GM23338 (cell line): ENCODE measurements around the gene KIF17. TPM values are rescaled to one million over a fixed set of nuclear protein-coding genes. Genes with fewer than 3 reads are reported as not detected.

Experiments
- ATAC-seq: fragments of 200-7000 bp; cut with Tn5 transposase; 3 replicates; pipeline ENCODE4 v1.9.1; 2020
- DNase-seq: peaks from one replicate; pipeline ENCODE4 v3.0.0-alpha.2; 2015; ENCODE audit warnings: low spot score
- H2AFZ ChIP-seq: fragments of 200-600 bp; sonication (generic); 2 replicates; pipeline ENCODE4 v1.8.0; 2016; ENCODE audit warnings: antibody characterized with exemption, mild to moderate bottlenecking, moderate library complexity
- H3F3A ChIP-seq: fragments of 200-600 bp; sonication (generic); replicated peaks from 2 replicates; pipeline ENCODE4 v1.8.0; 2017; ENCODE audit warnings: antibody characterized with exemption, mixed run types, low read depth
- H3K27ac ChIP-seq: fragments of 200-600 bp; sonication (generic); 2 replicates; pipeline ENCODE4 v1.6.1; 2016; ENCODE audit warnings: low read depth
- H3K27me3 ChIP-seq: fragments of 200-600 bp; sonication (generic); 2 replicates; pipeline ENCODE4 v1.8.0; 2016; ENCODE audit warnings: mild to moderate bottlenecking, mixed run types, moderate library complexity; ENCODE audit not compliant: insufficient read depth
- H3K36me3 ChIP-seq: fragments of 200-600 bp; sonication (generic); 2 replicates; pipeline ENCODE4 v1.8.0; 2016; ENCODE audit warnings: mild to moderate bottlenecking; ENCODE audit not compliant: insufficient read depth
- H3K4me1 ChIP-seq: fragments of 200-600 bp; sonication (generic); 2 replicates; pipeline ENCODE4 v1.8.0; 2016; ENCODE audit warnings: mild to moderate bottlenecking, moderate library complexity; ENCODE audit not compliant: insufficient read depth
- H3K4me2 ChIP-seq: fragments of 200-600 bp; sonication (generic); 2 replicates; pipeline ENCODE4 v1.7.1; 2017; ENCODE audit warnings: mixed run types
- H3K4me3 ChIP-seq: fragments of 200-600 bp; sonication (generic); 2 replicates; pipeline ENCODE4 v1.6.1; 2016; ENCODE audit warnings: mixed run types
- H3K79me2 ChIP-seq: fragments of 200-600 bp; sonication (generic); replicated peaks from 2 replicates; pipeline ENCODE4 v1.8.0; 2017; ENCODE audit warnings: mild to moderate bottlenecking; ENCODE audit not compliant: insufficient read depth
- H3K9me2 ChIP-seq: fragments of 200-600 bp; sonication (generic); 2 replicates; pipeline ENCODE4 v1.8.0; 2017; ENCODE audit not compliant: insufficient read depth
- H4K20me1 ChIP-seq: fragments of 200-600 bp; sonication (generic); replicated peaks from 2 replicates; pipeline ENCODE4 v1.8.0; 2017; ENCODE audit warnings: mild to moderate bottlenecking; ENCODE audit not compliant: insufficient read depth
- H3K27ac Mint-ChIP-seq: 2 replicates; pipeline ENCODE4 v1.8.0; 2020; ENCODE audit warnings: inconsistent platforms, mild to moderate bottlenecking, moderate library complexity, mixed read lengths
- H3K27me3 Mint-ChIP-seq: 3 replicates; pipeline ENCODE4 v1.8.0; 2022; ENCODE audit warnings: low read depth, mild to moderate bottlenecking, moderate library complexity, mixed read lengths, inconsistent platforms; ENCODE audit not compliant: insufficient read depth, poor library complexity
- H3K36me3 Mint-ChIP-seq: 3 replicates; pipeline ENCODE4 v1.8.0; 2021; ENCODE audit warnings: low read depth, mild to moderate bottlenecking, inconsistent platforms, moderate library complexity, mixed read lengths
- H3K4me1 Mint-ChIP-seq: 3 replicates; pipeline ENCODE4 v1.8.0; 2020; ENCODE audit warnings: mild to moderate bottlenecking, inconsistent platforms, mixed read lengths
- H3K4me3 Mint-ChIP-seq: 3 replicates; pipeline ENCODE4 v1.8.0; 2021; ENCODE audit warnings: moderate library complexity, mild to moderate bottlenecking, inconsistent platforms, mixed read lengths
- H3K9me3 Mint-ChIP-seq: 3 replicates; pipeline ENCODE4 v1.8.0; 2020; ENCODE audit warnings: moderate library complexity, mild to moderate bottlenecking, inconsistent platforms, mixed read lengths
- CREB1 ChIP-seq: fragments of 250-450 bp; sonication (Bioruptor Pico); IDR thresholded peaks from 2 replicates; pipeline ENCODE4 v1.5.0; 2020; ENCODE audit warnings: low read depth, mild to moderate bottlenecking, moderate library complexity
- EZH2 ChIP-seq: fragments of 200-600 bp; sonication (generic); IDR thresholded peaks from one replicate; pipeline ENCODE4 v1.8.0; 2017; ENCODE audit warnings: antibody characterized with exemption, mild to moderate bottlenecking, low read depth; ENCODE audit not compliant: unreplicated experiment
- EZH2phosphoT487 ChIP-seq: fragments of 200-600 bp; sonication (generic); IDR thresholded peaks from one replicate; pipeline ENCODE4 v1.8.1; 2018; ENCODE audit warnings: antibody characterized with exemption; ENCODE audit not compliant: unreplicated experiment
- NANOG ChIP-seq: IDR thresholded peaks from 2 replicates; pipeline ENCODE4 v1.6.1; 2016; ENCODE audit warnings: antibody characterized with exemption, borderline replicate concordance
- POLR2AphosphoS5 ChIP-seq: IDR thresholded peaks from 2 replicates; pipeline ENCODE4 v1.6.1; 2016; ENCODE audit warnings: antibody characterized with exemption, low read depth
- STAT1 ChIP-seq: IDR thresholded peaks from one replicate; pipeline ENCODE4 v1.6.1; 2016; ENCODE audit warnings: antibody characterized with exemption; ENCODE audit not compliant: unreplicated experiment
- ZNF114 ChIP-seq: fragments of 250-450 bp; sonication (Bioruptor Pico); IDR thresholded peaks from 2 replicates; pipeline ENCODE4 v1.5.0; 2020; ENCODE audit warnings: mild to moderate bottlenecking, moderate library complexity
- ZNF331 ChIP-seq: fragments of 250-450 bp; sonication (Bioruptor Pico); IDR thresholded peaks from 2 replicates; pipeline ENCODE4 v1.5.0; 2020; ENCODE audit warnings: low read depth, mild to moderate bottlenecking, moderate library complexity
- polyA plus RNA-seq: library from polyadenylated mRNA; unstranded; fragments of >200 nt; fragmentation: Nextera tagmentation; extraction: Ambion mirVana; gene quantifications from 2 replicates; pipeline ENCODE4 v1.2.1, GENCODE V29; 2016
- total RNA-seq: library from RNA; depleted of rRNA; stranded (reverse); fragments of >200 nt; shearing (Covaris generic); gene quantifications from 2 replicates; pipeline ENCODE4 v1.2.3, GENCODE V29; 2014
- TF ChIP-seq, protein P1 (sequence below): IDR thresholded peaks from one replicate; pipeline ENCODE4 v1.6.1; 2018; ENCODE audit warnings: antibody characterized with exemption; ENCODE audit not compliant: unreplicated experiment
- TF ChIP-seq, protein P2 (sequence below), 2 experiments: fragments of 200-600 bp in 1 of 2; sonication (generic) in 1 of 2; conservative IDR thresholded peaks; 2 replicates each; pipeline versions ENCODE4 v1.5.1 to v1.6.1; 2016 to 2017; ENCODE audit warnings: antibody characterized with exemption in 2 of 2, low read depth in 2 of 2, mild to moderate bottlenecking in 2 of 2, moderate library complexity in 1 of 2
- TF ChIP-seq, protein P3 (sequence below): fragments of 250-450 bp; sonication (Bioruptor Pico); IDR thresholded peaks from 2 replicates; pipeline ENCODE4 v1.5.0; 2020; ENCODE audit warnings: mild to moderate bottlenecking, moderate library complexity
- TF ChIP-seq, protein P4 (sequence below): IDR thresholded peaks from 2 replicates; pipeline ENCODE4 v1.6.1; 2016; ENCODE audit warnings: antibody characterized with exemption

Gene KIF17
- total and polyA plus RNA-seq, 2 experiments from 2014 or later: 5.9 to 18.6 TPM

DNA sequence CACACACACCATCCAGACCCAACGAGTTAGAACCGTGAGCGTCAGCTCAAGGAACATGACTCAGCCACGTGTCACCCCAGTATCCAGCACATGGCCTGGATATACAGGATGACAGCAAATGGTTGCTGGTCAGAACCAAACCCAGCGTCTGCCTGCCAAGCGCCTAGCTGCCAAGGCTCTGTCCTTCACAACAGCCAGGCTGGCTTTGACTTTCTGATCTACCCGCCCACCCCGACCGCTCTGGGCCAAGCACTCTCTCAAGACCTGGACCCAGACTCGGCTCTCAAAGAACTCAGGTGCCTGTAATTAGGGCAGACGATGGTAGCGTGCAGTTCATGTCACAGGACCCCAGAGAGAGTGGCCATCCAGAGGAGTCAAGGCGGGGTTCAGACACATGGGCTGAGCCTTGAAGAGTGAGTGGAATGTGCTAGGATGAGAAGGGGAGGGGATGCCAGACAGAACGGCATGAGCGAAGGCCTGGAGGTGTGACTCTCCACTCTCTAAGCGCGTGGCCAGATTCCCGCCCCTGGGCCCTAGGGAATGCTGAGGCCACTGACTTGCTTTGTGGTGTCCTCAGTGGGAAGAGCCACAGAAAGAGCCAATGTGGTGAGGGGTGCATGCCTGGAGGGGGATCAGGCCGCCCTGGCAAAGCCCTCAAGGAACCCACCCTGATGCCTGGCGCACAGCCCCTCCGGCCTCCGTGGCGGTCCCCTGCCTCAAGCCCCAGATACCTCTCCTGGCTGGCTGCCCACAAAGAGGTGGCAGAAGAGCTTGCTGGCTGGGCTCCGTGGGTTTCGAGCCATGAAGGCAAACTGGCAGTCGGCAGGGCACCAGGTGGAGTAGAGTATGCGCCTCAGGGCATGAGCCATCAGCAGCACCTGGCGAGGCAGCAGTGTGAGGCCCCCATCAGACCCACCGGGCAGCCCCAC is 7.6 kb upstream of the KIF17 start:
- Histone ChIP-seq H3K4me3 (no peak overlapping the region), H3K27ac (no peak overlapping the region), H3K36me3 (no peaks in the 10 kb centered on the region), H3K4me1 (peaks cover 23% of the 10 kb centered on the region), H3F3A (no peaks in the 10 kb centered on the region), H3K9me2 (no peaks in the 10 kb centered on the region), H4K20me1 (no peaks in the 10 kb centered on the region; the same call in 1 of the 2 replicates), H3K27me3 (peaks cover 6% of the 10 kb centered on the region; the same call in 1 of the 2 replicates), H3K4me2 (no peak overlapping the region), H3K79me2 (no peaks in the 10 kb centered on the region), H2AFZ (no peak overlapping the region)
- TF ChIP-seq, protein P1, sequence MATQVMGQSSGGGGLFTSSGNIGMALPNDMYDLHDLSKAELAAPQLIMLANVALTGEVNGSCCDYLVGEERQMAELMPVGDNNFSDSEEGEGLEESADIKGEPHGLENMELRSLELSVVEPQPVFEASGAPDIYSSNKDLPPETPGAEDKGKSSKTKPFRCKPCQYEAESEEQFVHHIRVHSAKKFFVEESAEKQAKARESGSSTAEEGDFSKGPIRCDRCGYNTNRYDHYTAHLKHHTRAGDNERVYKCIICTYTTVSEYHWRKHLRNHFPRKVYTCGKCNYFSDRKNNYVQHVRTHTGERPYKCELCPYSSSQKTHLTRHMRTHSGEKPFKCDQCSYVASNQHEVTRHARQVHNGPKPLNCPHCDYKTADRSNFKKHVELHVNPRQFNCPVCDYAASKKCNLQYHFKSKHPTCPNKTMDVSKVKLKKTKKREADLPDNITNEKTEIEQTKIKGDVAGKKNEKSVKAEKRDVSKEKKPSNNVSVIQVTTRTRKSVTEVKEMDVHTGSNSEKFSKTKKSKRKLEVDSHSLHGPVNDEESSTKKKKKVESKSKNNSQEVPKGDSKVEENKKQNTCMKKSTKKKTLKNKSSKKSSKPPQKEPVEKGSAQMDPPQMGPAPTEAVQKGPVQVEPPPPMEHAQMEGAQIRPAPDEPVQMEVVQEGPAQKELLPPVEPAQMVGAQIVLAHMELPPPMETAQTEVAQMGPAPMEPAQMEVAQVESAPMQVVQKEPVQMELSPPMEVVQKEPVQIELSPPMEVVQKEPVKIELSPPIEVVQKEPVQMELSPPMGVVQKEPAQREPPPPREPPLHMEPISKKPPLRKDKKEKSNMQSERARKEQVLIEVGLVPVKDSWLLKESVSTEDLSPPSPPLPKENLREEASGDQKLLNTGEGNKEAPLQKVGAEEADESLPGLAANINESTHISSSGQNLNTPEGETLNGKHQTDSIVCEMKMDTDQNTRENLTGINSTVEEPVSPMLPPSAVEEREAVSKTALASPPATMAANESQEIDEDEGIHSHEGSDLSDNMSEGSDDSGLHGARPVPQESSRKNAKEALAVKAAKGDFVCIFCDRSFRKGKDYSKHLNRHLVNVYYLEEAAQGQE: no peak
- TF ChIP-seq, protein P2, sequence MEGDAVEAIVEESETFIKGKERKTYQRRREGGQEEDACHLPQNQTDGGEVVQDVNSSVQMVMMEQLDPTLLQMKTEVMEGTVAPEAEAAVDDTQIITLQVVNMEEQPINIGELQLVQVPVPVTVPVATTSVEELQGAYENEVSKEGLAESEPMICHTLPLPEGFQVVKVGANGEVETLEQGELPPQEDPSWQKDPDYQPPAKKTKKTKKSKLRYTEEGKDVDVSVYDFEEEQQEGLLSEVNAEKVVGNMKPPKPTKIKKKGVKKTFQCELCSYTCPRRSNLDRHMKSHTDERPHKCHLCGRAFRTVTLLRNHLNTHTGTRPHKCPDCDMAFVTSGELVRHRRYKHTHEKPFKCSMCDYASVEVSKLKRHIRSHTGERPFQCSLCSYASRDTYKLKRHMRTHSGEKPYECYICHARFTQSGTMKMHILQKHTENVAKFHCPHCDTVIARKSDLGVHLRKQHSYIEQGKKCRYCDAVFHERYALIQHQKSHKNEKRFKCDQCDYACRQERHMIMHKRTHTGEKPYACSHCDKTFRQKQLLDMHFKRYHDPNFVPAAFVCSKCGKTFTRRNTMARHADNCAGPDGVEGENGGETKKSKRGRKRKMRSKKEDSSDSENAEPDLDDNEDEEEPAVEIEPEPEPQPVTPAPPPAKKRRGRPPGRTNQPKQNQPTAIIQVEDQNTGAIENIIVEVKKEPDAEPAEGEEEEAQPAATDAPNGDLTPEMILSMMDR (conservative IDR thresholded peaks at IDR 0.05; ENCODE audit: low read depth in 2 of 2): no peak
- TF ChIP-seq CREB1 (no peak), STAT1 (no peak), ZNF114 (CRISPR knock-in tag) (no peak), NANOG (no peak), EZH2phosphoT487 (no peak), EZH2 (no peak), POLR2AphosphoS5 (no peak), ZNF331 (CRISPR knock-in tag) (no peak)
- TF ChIP-seq, protein P3, sequence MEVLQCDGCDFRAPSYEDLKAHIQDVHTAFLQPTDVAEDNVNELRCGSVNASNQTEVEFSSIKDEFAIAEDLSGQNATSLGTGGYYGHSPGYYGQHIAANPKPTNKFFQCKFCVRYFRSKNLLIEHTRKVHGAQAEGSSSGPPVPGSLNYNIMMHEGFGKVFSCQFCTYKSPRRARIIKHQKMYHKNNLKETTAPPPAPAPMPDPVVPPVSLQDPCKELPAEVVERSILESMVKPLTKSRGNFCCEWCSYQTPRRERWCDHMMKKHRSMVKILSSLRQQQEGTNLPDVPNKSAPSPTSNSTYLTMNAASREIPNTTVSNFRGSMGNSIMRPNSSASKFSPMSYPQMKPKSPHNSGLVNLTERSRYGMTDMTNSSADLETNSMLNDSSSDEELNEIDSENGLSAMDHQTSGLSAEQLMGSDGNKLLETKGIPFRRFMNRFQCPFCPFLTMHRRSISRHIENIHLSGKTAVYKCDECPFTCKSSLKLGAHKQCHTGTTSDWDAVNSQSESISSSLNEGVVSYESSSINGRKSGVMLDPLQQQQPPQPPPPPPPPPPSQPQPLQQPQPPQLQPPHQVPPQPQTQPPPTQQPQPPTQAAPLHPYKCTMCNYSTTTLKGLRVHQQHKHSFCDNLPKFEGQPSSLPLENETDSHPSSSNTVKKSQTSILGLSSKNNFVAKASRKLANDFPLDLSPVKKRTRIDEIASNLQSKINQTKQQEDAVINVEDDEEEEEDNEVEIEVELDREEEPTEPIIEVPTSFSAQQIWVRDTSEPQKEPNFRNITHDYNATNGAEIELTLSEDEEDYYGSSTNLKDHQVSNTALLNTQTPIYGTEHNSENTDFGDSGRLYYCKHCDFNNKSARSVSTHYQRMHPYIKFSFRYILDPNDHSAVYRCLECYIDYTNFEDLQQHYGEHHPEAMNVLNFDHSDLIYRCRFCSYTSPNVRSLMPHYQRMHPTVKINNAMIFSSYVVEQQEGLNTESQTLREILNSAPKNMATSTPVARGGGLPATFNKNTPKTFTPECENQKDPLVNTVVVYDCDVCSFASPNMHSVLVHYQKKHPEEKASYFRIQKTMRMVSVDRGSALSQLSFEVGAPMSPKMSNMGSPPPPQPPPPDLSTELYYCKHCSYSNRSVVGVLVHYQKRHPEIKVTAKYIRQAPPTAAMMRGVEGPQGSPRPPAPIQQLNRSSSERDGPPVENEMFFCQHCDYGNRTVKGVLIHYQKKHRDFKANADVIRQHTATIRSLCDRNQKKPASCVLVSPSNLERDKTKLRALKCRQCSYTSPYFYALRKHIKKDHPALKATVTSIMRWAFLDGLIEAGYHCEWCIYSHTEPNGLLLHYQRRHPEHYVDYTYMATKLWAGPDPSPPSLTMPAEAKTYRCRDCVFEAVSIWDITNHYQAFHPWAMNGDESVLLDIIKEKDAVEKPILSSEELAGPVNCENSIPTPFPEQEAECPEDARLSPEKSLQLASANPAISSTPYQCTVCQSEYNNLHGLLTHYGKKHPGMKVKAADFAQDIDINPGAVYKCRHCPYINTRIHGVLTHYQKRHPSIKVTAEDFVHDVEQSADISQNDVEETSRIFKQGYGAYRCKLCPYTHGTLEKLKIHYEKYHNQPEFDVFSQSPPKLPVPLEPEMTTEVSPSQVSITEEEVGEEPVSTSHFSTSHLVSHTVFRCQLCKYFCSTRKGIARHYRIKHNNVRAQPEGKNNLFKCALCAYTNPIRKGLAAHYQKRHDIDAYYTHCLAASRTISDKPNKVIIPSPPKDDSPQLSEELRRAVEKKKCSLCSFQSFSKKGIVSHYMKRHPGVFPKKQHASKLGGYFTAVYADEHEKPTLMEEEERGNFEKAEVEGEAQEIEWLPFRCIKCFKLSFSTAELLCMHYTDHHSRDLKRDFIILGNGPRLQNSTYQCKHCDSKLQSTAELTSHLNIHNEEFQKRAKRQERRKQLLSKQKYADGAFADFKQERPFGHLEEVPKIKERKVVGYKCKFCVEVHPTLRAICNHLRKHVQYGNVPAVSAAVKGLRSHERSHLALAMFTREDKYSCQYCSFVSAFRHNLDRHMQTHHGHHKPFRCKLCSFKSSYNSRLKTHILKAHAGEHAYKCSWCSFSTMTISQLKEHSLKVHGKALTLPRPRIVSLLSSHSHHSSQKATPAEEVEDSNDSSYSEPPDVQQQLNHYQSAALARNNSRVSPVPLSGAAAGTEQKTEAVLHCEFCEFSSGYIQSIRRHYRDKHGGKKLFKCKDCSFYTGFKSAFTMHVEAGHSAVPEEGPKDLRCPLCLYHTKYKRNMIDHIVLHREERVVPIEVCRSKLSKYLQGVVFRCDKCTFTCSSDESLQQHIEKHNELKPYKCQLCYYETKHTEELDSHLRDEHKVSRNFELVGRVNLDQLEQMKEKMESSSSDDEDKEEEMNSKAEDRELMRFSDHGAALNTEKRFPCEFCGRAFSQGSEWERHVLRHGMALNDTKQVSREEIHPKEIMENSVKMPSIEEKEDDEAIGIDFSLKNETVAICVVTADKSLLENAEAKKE: no peak
- TF ChIP-seq, protein P4, sequence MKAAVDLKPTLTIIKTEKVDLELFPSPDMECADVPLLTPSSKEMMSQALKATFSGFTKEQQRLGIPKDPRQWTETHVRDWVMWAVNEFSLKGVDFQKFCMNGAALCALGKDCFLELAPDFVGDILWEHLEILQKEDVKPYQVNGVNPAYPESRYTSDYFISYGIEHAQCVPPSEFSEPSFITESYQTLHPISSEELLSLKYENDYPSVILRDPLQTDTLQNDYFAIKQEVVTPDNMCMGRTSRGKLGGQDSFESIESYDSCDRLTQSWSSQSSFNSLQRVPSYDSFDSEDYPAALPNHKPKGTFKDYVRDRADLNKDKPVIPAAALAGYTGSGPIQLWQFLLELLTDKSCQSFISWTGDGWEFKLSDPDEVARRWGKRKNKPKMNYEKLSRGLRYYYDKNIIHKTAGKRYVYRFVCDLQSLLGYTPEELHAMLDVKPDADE: no peak
- Mint-ChIP-seq H3K27ac (no peak overlapping the region), H3K27me3 (peaks cover 9% of the 10 kb centered on the region), H3K4me1 (peaks cover 31% of the 10 kb centered on the region), H3K36me3 (no peaks in the 10 kb centered on the region; the same call in 2 of the 3 replicates), H3K4me3 (no peak overlapping the region), H3K9me3 (no peaks in the 10 kb centered on the region)
- no peak for DNase-seq
- ATAC-seq: no peak
